ENCODE data around the gene GPR132.

GPR132 gene

DNA sequence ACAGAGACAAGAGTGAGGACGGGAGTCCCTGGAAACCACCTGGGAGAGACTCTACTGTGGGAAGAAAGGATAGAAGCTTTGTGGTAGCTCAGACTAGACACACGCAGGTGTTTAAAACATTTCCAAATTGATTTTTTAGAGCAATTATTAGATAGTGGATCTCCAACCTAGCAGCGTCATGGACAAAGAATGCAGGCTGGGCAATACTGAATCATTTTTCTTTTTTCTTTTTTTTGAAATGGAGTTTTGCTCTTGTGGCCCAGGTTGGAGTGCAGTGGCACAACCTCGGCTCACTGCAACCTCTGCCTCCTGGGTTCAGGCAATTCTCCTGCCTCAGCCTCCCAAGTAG, 13.1 kb downstream of the GPR132 start:
- Histone ChIP-seq H3K27me3 (ENCODE audit: insufficient read depth, low read length, poor library complexity, severe bottlenecking) (no peaks in the 10 kb centered on the region), H3F3A (ENCODE audit: low read depth) (no peaks in the 10 kb centered on the region), H2AFZ (ENCODE audit: low read length) (no peak overlapping the region), H3K79me2 (ENCODE audit: insufficient read depth, low read length) (no peaks in the 10 kb centered on the region), H3K4me1 (ENCODE audit: insufficient read depth, low read length, poor library complexity, severe bottlenecking) (no peaks in the 10 kb centered on the region), H3K36me3 (ENCODE audit: insufficient read depth, low read length) (no peaks in the 10 kb centered on the region), H3K4me2 (ENCODE audit: low read depth, low read length, poor library complexity, severe bottlenecking) (no peak overlapping the region), H3K9me2 (replicated peaks; ENCODE audit: low read depth, low read length) (no peaks in the 10 kb centered on the region), H3K9me3 (ENCODE audit: insufficient read depth, low read depth, low read length) (no peaks in the 10 kb centered on the region), H3K9ac (ENCODE audit: low read depth, low read length, poor library complexity, severe bottlenecking) (no peak overlapping the region), H4K20me1 (ENCODE audit: insufficient read depth, low read length, poor library complexity, severe bottlenecking) (no peaks in the 10 kb centered on the region), H3K4me3 (ENCODE audit: low read length, poor library complexity, severe bottlenecking) (no peak overlapping the region)
- TF ChIP-seq, protein P1, sequence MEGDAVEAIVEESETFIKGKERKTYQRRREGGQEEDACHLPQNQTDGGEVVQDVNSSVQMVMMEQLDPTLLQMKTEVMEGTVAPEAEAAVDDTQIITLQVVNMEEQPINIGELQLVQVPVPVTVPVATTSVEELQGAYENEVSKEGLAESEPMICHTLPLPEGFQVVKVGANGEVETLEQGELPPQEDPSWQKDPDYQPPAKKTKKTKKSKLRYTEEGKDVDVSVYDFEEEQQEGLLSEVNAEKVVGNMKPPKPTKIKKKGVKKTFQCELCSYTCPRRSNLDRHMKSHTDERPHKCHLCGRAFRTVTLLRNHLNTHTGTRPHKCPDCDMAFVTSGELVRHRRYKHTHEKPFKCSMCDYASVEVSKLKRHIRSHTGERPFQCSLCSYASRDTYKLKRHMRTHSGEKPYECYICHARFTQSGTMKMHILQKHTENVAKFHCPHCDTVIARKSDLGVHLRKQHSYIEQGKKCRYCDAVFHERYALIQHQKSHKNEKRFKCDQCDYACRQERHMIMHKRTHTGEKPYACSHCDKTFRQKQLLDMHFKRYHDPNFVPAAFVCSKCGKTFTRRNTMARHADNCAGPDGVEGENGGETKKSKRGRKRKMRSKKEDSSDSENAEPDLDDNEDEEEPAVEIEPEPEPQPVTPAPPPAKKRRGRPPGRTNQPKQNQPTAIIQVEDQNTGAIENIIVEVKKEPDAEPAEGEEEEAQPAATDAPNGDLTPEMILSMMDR (conservative IDR thresholded peaks at IDR 0.05; ENCODE audit: low read length), result no peak
- TF ChIP-seq EZH2phosphoT487 (IDR thresholded peaks at IDR 0.05; ENCODE audit: borderline replicate concordance), result no peak

DNA sequence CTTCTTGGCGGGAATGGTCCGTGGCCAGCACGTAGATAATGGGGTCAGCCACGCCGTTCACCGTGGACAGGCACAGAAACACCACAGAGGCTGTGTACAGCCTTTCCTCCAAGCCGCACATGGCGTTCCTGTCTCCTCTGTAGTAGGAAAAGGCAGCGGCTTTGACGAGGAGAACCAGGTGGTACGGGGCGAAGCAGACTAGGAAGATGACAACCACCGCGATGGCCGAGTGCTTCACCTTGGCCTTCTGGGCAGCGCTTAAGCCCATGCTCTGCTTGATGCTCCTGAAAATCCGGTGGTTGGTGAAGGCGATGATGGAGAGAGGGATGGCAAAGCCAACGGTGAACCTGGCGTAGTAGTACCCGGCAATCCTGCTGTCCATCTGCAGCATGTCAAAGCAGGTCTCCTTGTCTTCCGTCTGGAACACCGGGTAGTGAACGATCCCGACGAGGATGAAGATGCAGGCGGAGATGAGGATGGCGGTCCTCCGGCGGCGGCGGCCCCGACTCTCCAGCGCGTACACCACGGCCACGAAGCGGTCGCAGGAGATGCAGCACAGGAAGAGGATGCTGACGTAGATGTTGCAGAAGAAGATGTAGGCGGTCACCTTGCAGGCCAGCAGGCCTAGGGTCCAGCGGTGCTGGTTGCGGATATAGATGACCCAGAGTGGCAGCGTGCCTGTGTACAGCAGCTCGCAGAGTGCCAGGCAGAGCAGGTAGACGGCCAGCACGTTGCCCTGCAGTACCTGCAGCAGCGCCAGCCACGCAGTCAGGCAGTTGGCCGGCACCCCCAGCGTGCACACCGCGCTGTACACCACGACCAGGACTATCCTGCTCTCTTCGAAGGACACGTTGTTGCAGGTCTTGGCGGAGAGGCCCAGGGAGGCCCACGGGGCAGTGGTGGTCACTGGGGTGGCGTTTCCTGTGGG, 13.8 kb downstream of the GPR132 start:
- no peaks in the 10 kb centered on the region for H3K9me3 ChIP-seq (ENCODE audit: insufficient read depth, low read depth, low read length)
- no peaks in the 10 kb centered on the region for H3K27me3 ChIP-seq (ENCODE audit: insufficient read depth, low read length, poor library complexity, severe bottlenecking)
- no peaks in the 10 kb centered on the region for H4K20me1 ChIP-seq (ENCODE audit: insufficient read depth, low read length, poor library complexity, severe bottlenecking)
- H3F3A ChIP-seq (ENCODE audit: low read depth), result no peaks in the 10 kb centered on the region
- H2AFZ ChIP-seq (ENCODE audit: low read length), result no peak overlapping the region
- no peaks in the 10 kb centered on the region for H3K36me3 ChIP-seq (ENCODE audit: insufficient read depth, low read length)
- no peak overlapping the region for H3K9ac ChIP-seq (ENCODE audit: low read depth, low read length, poor library complexity, severe bottlenecking)
- H3K4me1 ChIP-seq (ENCODE audit: insufficient read depth, low read length, poor library complexity, severe bottlenecking), result no peaks in the 10 kb centered on the region
- H3K4me3 ChIP-seq (ENCODE audit: low read length, poor library complexity, severe bottlenecking), result no peak overlapping the region
- no peaks in the 10 kb centered on the region for H3K79me2 ChIP-seq (ENCODE audit: insufficient read depth, low read length)
- H3K4me2 ChIP-seq (ENCODE audit: low read depth, low read length, poor library complexity, severe bottlenecking), result no peak overlapping the region
- TF ChIP-seq, protein P1 (conservative IDR thresholded peaks at IDR 0.05; ENCODE audit: low read length), result no peak
- TF ChIP-seq EZH2phosphoT487 (IDR thresholded peaks at IDR 0.05; ENCODE audit: borderline replicate concordance), result no peak
- no peaks in the 10 kb centered on the region for H3K9me2 ChIP-seq (replicated peaks; ENCODE audit: low read depth, low read length)

DNA sequence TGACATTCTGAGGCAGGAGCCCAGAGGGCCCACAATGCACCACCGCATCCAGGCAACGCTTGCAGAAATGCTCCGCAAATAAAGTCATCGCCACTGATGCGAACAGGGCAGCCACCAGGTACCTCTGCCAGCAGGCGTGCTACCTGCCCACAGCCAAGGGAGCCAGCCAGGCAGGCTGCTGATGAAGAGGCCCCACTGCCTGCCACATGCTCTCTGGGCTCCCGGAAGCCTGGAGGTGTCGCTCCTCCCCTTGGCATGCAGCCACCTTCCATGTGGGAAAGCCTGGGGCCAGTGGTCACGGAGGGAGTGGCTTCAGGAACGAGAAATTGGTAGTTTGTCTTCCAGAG, 14.7 kb downstream of the GPR132 start:
- Histone ChIP-seq H3F3A (ENCODE audit: low read depth) (no peaks in the 10 kb centered on the region), H2AFZ (ENCODE audit: low read length) (no peak overlapping the region), H3K79me2 (ENCODE audit: insufficient read depth, low read length) (no peaks in the 10 kb centered on the region), H3K9ac (ENCODE audit: low read depth, low read length, poor library complexity, severe bottlenecking) (no peak overlapping the region), H3K9me2 (replicated peaks; ENCODE audit: low read depth, low read length) (no peaks in the 10 kb centered on the region), H3K9me3 (ENCODE audit: insufficient read depth, low read depth, low read length) (no peaks in the 10 kb centered on the region), H3K36me3 (ENCODE audit: insufficient read depth, low read length) (no peaks in the 10 kb centered on the region), H4K20me1 (ENCODE audit: insufficient read depth, low read length, poor library complexity, severe bottlenecking) (no peaks in the 10 kb centered on the region), H3K4me3 (ENCODE audit: low read length, poor library complexity, severe bottlenecking) (no peak overlapping the region), H3K4me1 (ENCODE audit: insufficient read depth, low read length, poor library complexity, severe bottlenecking) (no peaks in the 10 kb centered on the region), H3K4me2 (ENCODE audit: low read depth, low read length, poor library complexity, severe bottlenecking) (no peak overlapping the region), H3K27me3 (ENCODE audit: insufficient read depth, low read length, poor library complexity, severe bottlenecking) (no peaks in the 10 kb centered on the region)
- TF ChIP-seq, protein P1 (conservative IDR thresholded peaks at IDR 0.05; ENCODE audit: low read length), result no peak
- no peak for TF ChIP-seq EZH2phosphoT487 (IDR thresholded peaks at IDR 0.05; ENCODE audit: borderline replicate concordance)
